ENCODE measurements around the gene PTPRR. TPM values are rescaled to one million over a fixed set of nuclear protein-coding genes. Genes with fewer than 3 reads are reported as not detected.

PTPRR gene
- total and polyA plus RNA-seq, 3 experiments from 2014 or later = not detected

- H3K27me3 ChIP-seq (ENCODE audit: insufficient read depth, low read length, poor library complexity, severe bottlenecking) = no peaks in the 10 kb centered on the region
- Mint-ChIP-seq H3K27me3 (peaks cover 0 to 2% of the 10 kb centered on the region in 2 donors), H3K9me3 (peaks cover 0 to 5% (median 2%) of the 10 kb centered on the region in 5 donors), H3K4me3 (no peak overlapping the region), H3K36me3 (no peaks in the 10 kb centered on the region), H3K27ac (no peak overlapping the region), H3K4me1 (no peaks in the 10 kb centered on the region)
- no peak overlapping the region for H3K4me3 ChIP-seq (ENCODE audit: low read length)
- ChIA-PET POLR2A (no interaction called here), CTCF (no interaction called here)
- DNase-seq = no peak
- H3K9me3 ChIP-seq (ENCODE audit: low read length) = no peaks in the 10 kb centered on the region
- H3K4me1 ChIP-seq (ENCODE audit: insufficient read depth, low read length) = no peaks in the 10 kb centered on the region
- no peaks in the 10 kb centered on the region for H3K36me3 ChIP-seq (ENCODE audit: insufficient read depth, low read length)
- no peak overlapping the region for H3K27ac ChIP-seq (ENCODE audit: low read depth, low read length)
These were observed 146.5 kb downstream of the PTPRR start for GRCh38 chr12:70774055-70774454.

- no peak overlapping the region for H3K27ac ChIP-seq (ENCODE audit: low read depth, low read length)
- Mint-ChIP-seq H3K4me3 (no peak overlapping the region), H3K9me3 (peaks cover 0 to 4% (median 0%) of the 10 kb centered on the region in 5 donors), H3K36me3 (no peaks in the 10 kb centered on the region), H3K27ac (peak overlapping the region in 1 of 8 donors; percentile 22), H3K27me3 (peaks cover 0 to 2% of the 10 kb centered on the region in 2 donors), H3K4me1 (no peaks in the 10 kb centered on the region)
- no peaks in the 10 kb centered on the region for H3K36me3 ChIP-seq (ENCODE audit: insufficient read depth, low read length)
- no peaks in the 10 kb centered on the region for H3K27me3 ChIP-seq (ENCODE audit: insufficient read depth, low read length, poor library complexity, severe bottlenecking)
- no peaks in the 10 kb centered on the region for H3K9me3 ChIP-seq (ENCODE audit: low read length)
- H3K4me1 ChIP-seq (ENCODE audit: insufficient read depth, low read length) = no peaks in the 10 kb centered on the region
- DNase-seq = no peak
- CTCF ChIA-PET = no interaction called here
- POLR2A ChIA-PET = no interaction called here
- no peak overlapping the region for H3K4me3 ChIP-seq (ENCODE audit: low read length)
These were observed 147.7 kb downstream of the PTPRR start for GRCh38 chr12:70772836-70773235.

- no peaks in the 10 kb centered on the region for H3K36me3 ChIP-seq (ENCODE audit: insufficient read depth, low read length)
- no peak overlapping the region for H3K4me3 Mint-ChIP-seq
- H3K4me1 ChIP-seq (ENCODE audit: insufficient read depth, low read length) = no peaks in the 10 kb centered on the region
- no peaks in the 10 kb centered on the region for H3K27me3 ChIP-seq (ENCODE audit: insufficient read depth, low read length, poor library complexity, severe bottlenecking)
- peaks cover 0 to 2% of the 10 kb centered on the region in 2 donors for H3K27me3 Mint-ChIP-seq
- H3K4me3 ChIP-seq (ENCODE audit: low read length) = no peak overlapping the region
- POLR2A ChIA-PET = no interaction called here
- no peaks in the 10 kb centered on the region for H3K36me3 Mint-ChIP-seq
- H3K27ac Mint-ChIP-seq = no peak overlapping the region
- H3K27ac ChIP-seq (ENCODE audit: low read depth, low read length) = no peak overlapping the region
- DNase-seq = no peak
- H3K4me1 Mint-ChIP-seq = no peaks in the 10 kb centered on the region
- CTCF ChIA-PET = no interaction called here
- H3K9me3 ChIP-seq (ENCODE audit: low read length) = no peaks in the 10 kb centered on the region
- peaks cover 0 to 4% (median under 1%) of the 10 kb centered on the region in 5 donors for H3K9me3 Mint-ChIP-seq
These were observed 149.0 kb downstream of the PTPRR start for GRCh38 chr12:70771581-70771980.

- CTCF ChIA-PET = no interaction called here
- Histone ChIP-seq H3K9me3 (ENCODE audit: low read length) (no peaks in the 10 kb centered on the region), H3K36me3 (ENCODE audit: insufficient read depth, low read length) (no peaks in the 10 kb centered on the region), H3K4me1 (ENCODE audit: insufficient read depth, low read length) (no peaks in the 10 kb centered on the region), H3K4me3 (ENCODE audit: low read length) (no peak overlapping the region), H3K27me3 (ENCODE audit: insufficient read depth, low read length, poor library complexity, severe bottlenecking) (no peaks in the 10 kb centered on the region), H3K27ac (ENCODE audit: low read depth, low read length) (no peak overlapping the region)
- Mint-ChIP-seq H3K36me3 (no peaks in the 10 kb centered on the region), H3K4me1 (no peaks in the 10 kb centered on the region), H3K27me3 (no peaks in the 10 kb centered on the region), H3K4me3 (no peak overlapping the region), H3K9me3 (peaks cover 0 to 5% (median 2%) of the 10 kb centered on the region in 5 donors), H3K27ac (no peak overlapping the region)
- POLR2A ChIA-PET = no interaction called here
- no peak for DNase-seq
These were observed 156.9 kb downstream of the PTPRR start for GRCh38 chr12:70763666-70764065.

- Mint-ChIP-seq H3K36me3 (no peaks in the 10 kb centered on the region), H3K4me1 (no peaks in the 10 kb centered on the region), H3K4me3 (no peak overlapping the region), H3K27ac (no peak overlapping the region), H3K9me3 (peaks cover 0 to 5% (median 2%) of the 10 kb centered on the region in 5 donors), H3K27me3 (no peaks in the 10 kb centered on the region)
- DNase-seq = no peak
- no peaks in the 10 kb centered on the region for H3K27me3 ChIP-seq (ENCODE audit: insufficient read depth, low read length, poor library complexity, severe bottlenecking)
- no peaks in the 10 kb centered on the region for H3K4me1 ChIP-seq (ENCODE audit: insufficient read depth, low read length)
- H3K27ac ChIP-seq (ENCODE audit: low read depth, low read length) = no peak overlapping the region
- no peak overlapping the region for H3K4me3 ChIP-seq (ENCODE audit: low read length)
- ChIA-PET POLR2A (no interaction called here), CTCF (no interaction called here)
- no peaks in the 10 kb centered on the region for H3K9me3 ChIP-seq (ENCODE audit: low read length)
- H3K36me3 ChIP-seq (ENCODE audit: insufficient read depth, low read length) = no peaks in the 10 kb centered on the region
These were observed 158.5 kb downstream of the PTPRR start for GRCh38 chr12:70762000-70762399.

GRCh38 chr12:70759161-70759918 lies 161.2 kb downstream of the PTPRR start:
- H3K9me3 ChIP-seq (ENCODE audit: low read length) = no peaks in the 10 kb centered on the region
- H3K36me3 ChIP-seq (ENCODE audit: insufficient read depth, low read length) = no peaks in the 10 kb centered on the region
- no peaks in the 10 kb centered on the region for H3K36me3 Mint-ChIP-seq
- H3K27ac ChIP-seq (ENCODE audit: low read depth, low read length) = no peak overlapping the region
- peaks cover 0 to 2% (median 0%) of the 10 kb centered on the region in 5 donors for H3K9me3 Mint-ChIP-seq
- H3K4me1 Mint-ChIP-seq = no peaks in the 10 kb centered on the region
- H3K27ac Mint-ChIP-seq = no peak overlapping the region
- no peaks in the 10 kb centered on the region for H3K4me1 ChIP-seq (ENCODE audit: insufficient read depth, low read length)
- H3K27me3 ChIP-seq (ENCODE audit: insufficient read depth, low read length, poor library complexity, severe bottlenecking) = no peaks in the 10 kb centered on the region
- ChIA-PET POLR2A (no interaction called here), CTCF (no interaction called here)
- H3K27me3 Mint-ChIP-seq = no peaks in the 10 kb centered on the region
- no peak overlapping the region for H3K4me3 Mint-ChIP-seq
- no peak overlapping the region for H3K4me3 ChIP-seq (ENCODE audit: low read length)
- no peak for DNase-seq

GRCh38 chr12:70758494-70758845 lies 162.1 kb downstream of the PTPRR start:
- no peak overlapping the region for H3K27ac Mint-ChIP-seq
- DNase-seq = no peak
- Histone ChIP-seq H3K27me3 (ENCODE audit: insufficient read depth, low read length, poor library complexity, severe bottlenecking) (no peaks in the 10 kb centered on the region), H3K27ac (ENCODE audit: low read depth, low read length) (no peak overlapping the region), H3K9me3 (ENCODE audit: low read length) (no peaks in the 10 kb centered on the region), H3K4me3 (ENCODE audit: low read length) (no peak overlapping the region), H3K4me1 (ENCODE audit: insufficient read depth, low read length) (no peaks in the 10 kb centered on the region), H3K36me3 (ENCODE audit: insufficient read depth, low read length) (no peaks in the 10 kb centered on the region)
- ChIA-PET CTCF (no interaction called here), POLR2A (no interaction called here)
- H3K4me3 Mint-ChIP-seq = no peak overlapping the region
- H3K27me3 Mint-ChIP-seq = peaks cover 0 to 5% of the 10 kb centered on the region in 2 donors
- no peaks in the 10 kb centered on the region for H3K4me1 Mint-ChIP-seq
- H3K36me3 Mint-ChIP-seq = no peaks in the 10 kb centered on the region
- peaks cover 0 to 2% (median 0%) of the 10 kb centered on the region in 5 donors for H3K9me3 Mint-ChIP-seq

- Mint-ChIP-seq H3K27ac (no peak overlapping the region), H3K27me3 (peaks cover 0 to 5% of the 10 kb centered on the region in 2 donors), H3K9me3 (peaks cover 0 to 2% (median 0%) of the 10 kb centered on the region in 5 donors), H3K36me3 (no peaks in the 10 kb centered on the region), H3K4me1 (no peaks in the 10 kb centered on the region), H3K4me3 (no peak overlapping the region)
- H3K9me3 ChIP-seq (ENCODE audit: low read length) = no peaks in the 10 kb centered on the region
- no peak overlapping the region for H3K4me3 ChIP-seq (ENCODE audit: low read length)
- H3K36me3 ChIP-seq (ENCODE audit: insufficient read depth, low read length) = no peaks in the 10 kb centered on the region
- ChIA-PET CTCF (no interaction called here), POLR2A (no interaction called here)
- no peak overlapping the region for H3K27ac ChIP-seq (ENCODE audit: low read depth, low read length)
- H3K4me1 ChIP-seq (ENCODE audit: insufficient read depth, low read length) = no peaks in the 10 kb centered on the region
- H3K27me3 ChIP-seq (ENCODE audit: insufficient read depth, low read length, poor library complexity, severe bottlenecking) = no peaks in the 10 kb centered on the region
- no peak for DNase-seq
These were observed 162.6 kb downstream of the PTPRR start for GRCh38 chr12:70757830-70758493.
